Measurements from ENCODE around the gene DAPK3. TPM values are rescaled to one million over a fixed set of nuclear protein-coding genes. Genes with fewer than 3 reads are reported as not detected.

Gene DAPK3
- total RNA-seq = 49.3 and 59.2 TPM in 2 replicates

DNA sequence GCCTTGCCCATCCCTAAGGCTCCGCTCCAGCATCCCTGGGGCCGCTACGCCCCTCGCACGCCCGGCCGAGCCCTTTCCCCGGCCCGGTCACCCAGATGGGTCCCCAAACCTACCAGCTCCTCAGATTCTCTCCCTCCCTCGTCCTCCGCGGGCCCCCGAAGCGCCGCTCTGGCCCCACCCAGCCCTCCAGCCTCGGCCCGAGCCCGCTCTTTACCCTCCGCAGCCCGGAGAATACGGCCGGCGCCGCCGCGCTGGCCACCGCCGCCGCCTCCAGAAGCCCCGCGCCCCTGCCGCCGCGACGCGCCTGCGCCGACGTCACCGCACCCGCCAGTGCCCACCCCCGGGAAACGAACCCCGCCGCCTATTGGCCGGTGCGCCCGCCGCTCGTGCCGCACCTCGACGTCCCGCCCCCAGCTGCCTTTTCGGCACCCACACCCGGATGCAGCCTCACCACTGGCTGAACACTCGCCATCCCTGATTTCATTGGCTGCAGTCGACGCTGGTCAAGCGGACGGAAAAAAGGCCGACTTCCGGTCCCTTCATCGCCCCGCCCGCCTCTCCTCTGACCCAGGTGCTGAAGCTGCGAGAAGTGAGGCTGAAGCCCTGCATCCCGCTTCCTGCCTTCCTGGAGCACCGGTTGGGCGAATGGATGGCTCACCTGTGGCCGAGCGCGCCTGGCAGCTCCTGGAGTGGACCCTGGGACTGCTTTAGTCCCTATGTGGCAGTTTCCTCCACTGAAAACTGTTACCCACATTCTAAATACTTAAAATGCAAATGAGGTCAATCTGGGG, at the start of gene DAPK3:
Gene DAPK3 (minus strand): TSS at position 292 of the 791 bp plus-strand sequence. CDS start 1,364 bp downstream, outside the sequence.

DNA sequence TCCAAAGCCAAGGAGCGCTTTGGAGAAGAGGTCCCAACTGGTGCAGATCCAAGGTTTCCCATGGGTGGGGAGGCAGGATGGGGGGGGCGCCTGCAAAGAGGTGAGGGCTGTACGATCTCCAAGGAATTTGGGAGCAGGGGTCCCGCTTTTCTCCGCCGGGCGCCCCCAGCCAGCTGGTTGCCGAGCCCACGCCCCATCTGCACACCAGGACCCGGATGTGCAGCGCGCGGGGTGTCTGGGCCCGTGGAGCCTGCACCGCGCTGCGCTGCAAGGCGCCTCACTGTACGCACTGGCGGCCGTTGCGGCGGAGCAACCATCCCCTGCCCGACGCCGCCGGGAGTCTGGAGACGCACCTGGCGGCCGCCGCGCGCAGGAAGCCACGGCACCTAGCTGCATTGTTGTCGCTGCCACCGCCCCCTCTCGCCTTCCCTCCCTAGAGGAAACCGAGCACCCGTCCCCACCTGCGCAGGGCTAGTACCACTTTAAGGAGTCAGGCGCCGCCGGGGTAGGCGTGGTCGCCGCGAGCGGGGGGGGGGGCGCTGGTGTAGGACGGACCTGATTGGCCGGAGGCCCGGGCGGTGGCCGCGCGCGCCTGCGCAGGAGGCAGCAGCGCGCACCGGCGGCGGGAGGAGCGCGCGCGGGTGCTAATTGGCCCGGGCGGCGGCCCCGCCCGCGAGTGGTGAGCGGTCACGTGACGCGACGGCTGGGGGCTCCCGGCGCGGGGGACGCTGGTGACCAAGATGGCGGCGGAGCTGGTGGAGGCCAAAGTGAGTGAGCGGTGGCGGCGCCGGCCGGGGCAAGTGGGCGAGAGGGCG, 36.3 kb upstream of the DAPK3 start, which contains the start of gene PIAS4:
Gene PIAS4 (plus strand): TSS at position 716 of the 815 bp plus-strand sequence. CDS start 25 bp downstream, at position 741.

DNA sequence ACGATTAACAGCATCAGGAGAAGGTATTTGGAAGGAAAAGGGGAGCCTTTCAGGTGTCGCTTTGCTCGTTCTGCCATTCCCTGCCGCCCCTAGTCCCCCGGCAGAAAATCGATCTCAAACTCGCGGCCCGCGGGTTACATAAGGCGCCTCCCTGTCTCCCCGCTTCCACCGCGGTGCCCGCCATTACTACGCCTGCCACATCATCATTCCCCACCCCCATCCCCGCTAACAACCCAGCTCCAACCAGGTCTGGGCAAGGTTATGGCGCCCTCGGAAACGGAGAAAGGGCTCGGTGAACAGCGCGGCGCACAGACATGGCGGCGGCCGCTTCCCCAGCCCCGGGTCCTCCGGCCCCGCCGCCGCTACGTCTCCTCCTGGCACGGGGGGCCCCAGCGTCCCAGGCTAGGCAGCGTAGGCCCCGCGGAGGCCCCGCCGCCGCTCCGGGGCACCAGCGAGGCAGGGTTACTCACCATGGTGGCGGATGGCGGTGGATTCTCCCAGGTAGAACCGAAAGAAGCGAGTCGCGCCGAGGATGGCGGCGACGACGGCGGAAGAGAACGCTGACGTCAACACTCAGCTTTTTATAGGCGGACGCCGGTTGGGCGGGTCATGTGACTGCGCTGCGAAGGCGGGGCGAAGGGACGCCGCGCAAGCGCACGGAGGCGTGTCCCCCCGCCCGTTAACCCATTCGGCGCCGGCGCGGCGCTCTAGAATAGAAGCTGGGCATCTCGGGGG, 14.2 kb upstream of the DAPK3 start, which contains the start of gene EEF2:
Gene EEF2 (minus strand): TSS at position 556 of the 735 bp plus-strand sequence. CDS start 83 bp downstream, at position 473.

DNA sequence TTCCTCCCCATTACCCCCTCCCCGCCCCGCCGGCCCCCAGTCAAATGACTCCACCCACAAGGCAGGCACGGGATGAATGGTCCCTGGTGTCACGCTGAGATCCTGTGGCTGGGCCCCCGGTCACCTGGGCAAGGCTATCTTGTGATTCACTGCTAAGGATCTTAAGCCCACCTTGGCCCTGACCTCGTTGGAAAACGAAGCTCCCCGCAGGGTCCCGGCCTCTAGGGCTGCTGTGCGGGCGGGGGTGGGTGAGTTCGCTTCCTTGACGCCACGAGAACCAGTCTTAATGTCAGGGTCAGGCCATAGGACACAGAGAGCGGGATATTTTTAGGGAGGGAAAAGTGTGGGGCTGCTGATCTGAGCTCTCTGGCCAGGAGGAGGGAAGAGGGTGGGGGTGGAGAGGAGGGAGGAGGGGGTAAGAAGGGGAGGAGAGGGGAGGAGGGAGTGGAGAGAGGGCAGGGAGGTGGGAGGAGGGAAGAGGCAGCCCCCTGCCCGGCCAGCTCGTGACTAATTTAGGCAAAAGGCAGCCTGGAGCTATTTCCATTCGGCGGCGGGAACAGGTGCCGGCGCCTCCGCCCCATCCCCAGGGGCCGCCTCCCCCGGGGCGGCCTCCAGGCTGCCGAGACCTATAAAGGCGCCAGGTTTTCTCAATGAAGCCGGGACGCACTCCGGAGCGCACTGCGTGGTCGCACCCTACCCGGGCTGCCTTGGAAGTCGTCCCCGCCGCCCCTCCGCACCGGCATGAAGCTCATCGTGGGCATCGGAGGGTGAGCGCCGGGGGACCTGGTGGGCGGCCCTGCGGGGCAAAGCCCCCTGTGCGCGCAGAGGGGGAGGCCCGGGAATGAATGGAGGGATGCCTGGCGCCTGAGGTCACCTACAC, 37.7 kb downstream of the DAPK3 start, which contains the start of gene NMRK2:
Gene NMRK2 (plus strand): TSS at position 139 of the 880 bp plus-strand sequence. CDS start 603 bp downstream, at position 742.

Other genes with a start within 250 kb of the DAPK3 start
- 28.3 and 33.3 TPM in 2 replicates for gene APBA3, start 209.4 kb downstream of the DAPK3 start, total RNA-seq
- 46.8 and 67.6 TPM in 2 replicates for gene MRPL54, start 208.4 kb downstream of the DAPK3 start, total RNA-seq
- gene RAX2, start 198.9 kb downstream of the DAPK3 start, total RNA-seq = not detected in 2 replicates
- not detected in 2 replicates for gene MATK, start 184.7 kb downstream of the DAPK3 start, total RNA-seq
- gene ZFR2, start 102.1 kb downstream of the DAPK3 start, total RNA-seq = not detected in 2 replicates
- not detected in 2 replicates for gene ATCAY, start 90.4 kb downstream of the DAPK3 start, total RNA-seq
- not detected in 2 replicates for gene NMRK2, start 38.0 kb downstream of the DAPK3 start, total RNA-seq
- 3,060 and 3,544 TPM in 2 replicates for gene EEF2, start 14.4 kb upstream of the DAPK3 start, total RNA-seq
- 10.1 and 10.8 TPM in 2 replicates for gene PIAS4, start 36.6 kb upstream of the DAPK3 start, total RNA-seq
- 53.6 and 56.2 TPM in 2 replicates for gene ZBTB7A, start 95.8 kb upstream of the DAPK3 start, total RNA-seq
- 154 and 160 TPM in 2 replicates for gene MAP2K2, start 153.0 kb upstream of the DAPK3 start, total RNA-seq
- 2.2 TPM in 1 of 2 replicates, not detected in the other for gene CREB3L3, start 182.5 kb upstream of the DAPK3 start, total RNA-seq
- 15.2 and 19.8 TPM in 2 replicates for gene SIRT6, start 211.5 kb upstream of the DAPK3 start, total RNA-seq
- 0.75 and 1.5 TPM in 2 replicates for gene ANKRD24, start 211.6 kb upstream of the DAPK3 start, total RNA-seq

All from cardiac ventricle fibroblast (primary cell).